Measurements from ENCODE around the gene IPO9.

Gene IPO9

GRCh38 chr1:201828820-201829774, at the start of gene IPO9:
TSS of gene IPO9 (plus strand) at chr1:201829157. CDS start at chr1:201829210, 53 bp downstream.
- in situ Hi-C loops (cut with MboI; ENCODE audit: low sequenced_read_pairs, unreplicated experiment) = no loop called here
- peak; percentile 99 for DNase-seq (ENCODE audit: low spot score)
- TF ChIP-seq CTCF (IDR thresholded peaks at IDR 0.05; ENCODE audit: borderline replicate concordance, control extremely low read depth, extremely low read depth, insufficient read depth, missing control alignments) = peak; percentile 86

- TF ChIP-seq CTCF (IDR thresholded peaks at IDR 0.05; ENCODE audit: borderline replicate concordance, control extremely low read depth, extremely low read depth, insufficient read depth, missing control alignments) = no peak
- in situ Hi-C loops (cut with MboI; ENCODE audit: low sequenced_read_pairs, unreplicated experiment) = no loop called here
- DNase-seq (ENCODE audit: low spot score) = no peak
Observed at GRCh38 chr1:201779351-201779880, 49.5 kb upstream of the IPO9 start.

- in situ Hi-C loops (cut with MboI; ENCODE audit: low sequenced_read_pairs, unreplicated experiment) = loop anchor here (10.0 kb wide), 2 partner anchors 66 to 216 kb away; no protein-coding TSS in a partner anchor
- TF ChIP-seq CTCF (IDR thresholded peaks at IDR 0.05; ENCODE audit: borderline replicate concordance, control extremely low read depth, extremely low read depth, insufficient read depth, missing control alignments) = no peak
- DNase-seq (ENCODE audit: low spot score) = no peak
Observed at GRCh38 chr1:201780952-201781351, 48.0 kb upstream of the IPO9 start.

GRCh38 chr1:201781437-201781836, 47.5 kb upstream of the IPO9 start:
- DNase-seq (ENCODE audit: low spot score) = no peak
- in situ Hi-C loops (cut with MboI; ENCODE audit: low sequenced_read_pairs, unreplicated experiment) = loop anchor here (10.0 kb wide), 2 partner anchors 67 to 217 kb away; no protein-coding TSS in a partner anchor
- TF ChIP-seq CTCF (IDR thresholded peaks at IDR 0.05; ENCODE audit: borderline replicate concordance, control extremely low read depth, extremely low read depth, insufficient read depth, missing control alignments) = no peak

GRCh38 chr1:201782353-201782752, 46.6 kb upstream of the IPO9 start:
- in situ Hi-C loops (cut with MboI; ENCODE audit: low sequenced_read_pairs, unreplicated experiment) = loop anchor here (10.0 kb wide), 2 partner anchors 68 to 218 kb away; no protein-coding TSS in a partner anchor
- DNase-seq (ENCODE audit: low spot score) = no peak
- no peak for TF ChIP-seq CTCF (IDR thresholded peaks at IDR 0.05; ENCODE audit: borderline replicate concordance, control extremely low read depth, extremely low read depth, insufficient read depth, missing control alignments)

- in situ Hi-C loops (cut with MboI; ENCODE audit: low sequenced_read_pairs, unreplicated experiment) = loop anchor here (10.0 kb wide), 2 partner anchors 68 to 218 kb away; no protein-coding TSS in a partner anchor
- TF ChIP-seq CTCF (IDR thresholded peaks at IDR 0.05; ENCODE audit: borderline replicate concordance, control extremely low read depth, extremely low read depth, insufficient read depth, missing control alignments) = no peak
- no peak for DNase-seq (ENCODE audit: low spot score)
Observed at GRCh38 chr1:201783058-201783457, 45.9 kb upstream of the IPO9 start.
